Measurements from ENCODE around the gene PRELP.

The PRELP gene

DNA sequence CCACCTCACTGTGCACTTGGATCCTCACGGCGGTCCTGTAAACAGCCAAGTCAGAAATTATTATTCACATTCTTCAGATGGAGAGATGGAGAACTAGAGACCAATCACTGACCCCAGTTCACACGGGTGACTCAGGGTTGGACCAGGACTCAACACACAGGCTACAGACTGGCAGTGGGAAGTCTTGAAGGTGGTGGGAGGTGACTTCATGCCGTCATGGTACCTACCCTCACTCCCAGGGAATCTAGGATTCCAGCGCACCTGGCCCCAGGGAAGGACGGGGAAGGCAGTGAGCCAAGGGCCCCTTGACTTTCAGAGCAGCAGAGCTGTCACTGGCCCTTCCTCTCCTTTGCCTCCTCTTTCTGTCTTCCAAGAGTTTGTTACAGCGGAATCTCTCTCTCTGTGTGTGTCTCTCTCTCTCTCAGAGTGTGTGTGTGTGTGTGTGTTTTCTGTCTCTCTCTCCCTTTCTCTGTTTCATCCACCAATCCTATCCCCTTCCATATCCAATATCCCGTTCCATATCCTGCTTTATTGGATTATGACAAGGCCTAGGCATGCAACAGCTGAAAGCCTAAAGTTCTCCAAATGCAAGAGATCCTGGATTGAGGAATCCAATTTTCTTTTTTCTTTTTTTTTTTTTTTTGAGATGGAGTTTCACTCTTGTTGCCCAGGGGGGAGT lies 30.1 kb downstream of the PRELP start (continued):
- TF ChIP-seq ISL1 (CRISPR knock-in tag; IDR thresholded peaks at IDR 0.05) (no peak), ARNTL (CRISPR knock-in tag; IDR thresholded peaks at IDR 0.05; ENCODE audit: borderline replicate concordance, low read depth) (no peak), ZNF565 (CRISPR knock-in tag; conservative IDR thresholded peaks at IDR 0.05; ENCODE audit: low read depth) (no peak), PPARA (CRISPR knock-in tag; IDR thresholded peaks at IDR 0.05; ENCODE audit: borderline replicate concordance) (no peak), ZNF70 (CRISPR knock-in tag; IDR thresholded peaks at IDR 0.05) (no peak)

DNA sequence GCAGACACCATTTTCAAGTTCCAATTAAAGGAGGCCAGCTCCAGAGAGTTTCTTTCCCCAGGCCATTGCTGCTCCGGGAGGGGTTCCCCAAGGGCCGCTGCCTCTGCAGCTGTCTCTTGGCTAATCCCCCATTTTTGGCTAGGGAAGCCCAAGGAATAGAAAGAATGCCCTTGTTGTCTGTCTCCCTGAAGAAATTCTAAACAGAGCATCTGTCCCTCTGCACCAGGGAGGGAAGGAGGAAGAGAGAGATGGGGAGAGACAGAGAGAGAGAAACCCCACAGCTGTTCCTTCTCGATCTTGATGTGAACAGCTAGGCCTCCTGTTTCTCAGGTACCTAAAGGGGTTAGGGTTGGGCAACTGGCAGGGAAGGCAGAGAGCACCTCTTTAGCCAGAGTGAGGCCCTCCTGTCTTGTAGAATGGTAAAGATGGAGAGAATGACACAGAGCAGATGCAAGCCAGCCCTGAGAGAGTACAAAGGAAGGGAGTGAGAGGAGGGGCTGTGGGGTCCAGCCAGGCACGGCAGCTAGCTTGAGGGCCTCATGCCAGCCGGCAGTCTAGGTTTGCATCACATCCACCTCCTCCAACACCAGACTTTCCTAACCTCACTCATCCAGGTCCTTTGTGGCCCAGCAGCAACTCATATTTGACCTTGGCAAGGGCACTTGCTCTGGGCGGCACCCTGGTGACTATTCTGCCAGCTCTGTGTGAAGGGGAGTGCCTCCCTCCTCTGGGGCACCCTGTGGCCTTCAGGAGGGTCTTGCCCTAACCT lies 31.4 kb downstream of the PRELP start:
- peak; percentile 66 for ATAC-seq
- TF ChIP-seq, protein P1, sequence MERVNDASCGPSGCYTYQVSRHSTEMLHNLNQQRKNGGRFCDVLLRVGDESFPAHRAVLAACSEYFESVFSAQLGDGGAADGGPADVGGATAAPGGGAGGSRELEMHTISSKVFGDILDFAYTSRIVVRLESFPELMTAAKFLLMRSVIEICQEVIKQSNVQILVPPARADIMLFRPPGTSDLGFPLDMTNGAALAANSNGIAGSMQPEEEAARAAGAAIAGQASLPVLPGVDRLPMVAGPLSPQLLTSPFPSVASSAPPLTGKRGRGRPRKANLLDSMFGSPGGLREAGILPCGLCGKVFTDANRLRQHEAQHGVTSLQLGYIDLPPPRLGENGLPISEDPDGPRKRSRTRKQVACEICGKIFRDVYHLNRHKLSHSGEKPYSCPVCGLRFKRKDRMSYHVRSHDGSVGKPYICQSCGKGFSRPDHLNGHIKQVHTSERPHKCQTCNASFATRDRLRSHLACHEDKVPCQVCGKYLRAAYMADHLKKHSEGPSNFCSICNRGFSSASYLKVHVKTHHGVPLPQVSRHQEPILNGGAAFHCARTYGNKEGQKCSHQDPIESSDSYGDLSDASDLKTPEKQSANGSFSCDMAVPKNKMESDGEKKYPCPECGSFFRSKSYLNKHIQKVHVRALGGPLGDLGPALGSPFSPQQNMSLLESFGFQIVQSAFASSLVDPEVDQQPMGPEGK (CRISPR knock-in tag; IDR thresholded peaks at IDR 0.05; ENCODE audit: borderline replicate concordance) = no peak
- TF ChIP-seq SNAI2 (CRISPR knock-in tag; IDR thresholded peaks at IDR 0.05) (no peak), ZNF70 (CRISPR knock-in tag; IDR thresholded peaks at IDR 0.05) (no peak), TOX (CRISPR knock-in tag; IDR thresholded peaks at IDR 0.05; ENCODE audit: borderline replicate concordance) (no peak), ZFP3 (CRISPR knock-in tag; IDR thresholded peaks at IDR 0.05) (no peak), TCF4 (CRISPR knock-in tag; IDR thresholded peaks at IDR 0.05; ENCODE audit: borderline replicate concordance) (no peak)

DNA sequence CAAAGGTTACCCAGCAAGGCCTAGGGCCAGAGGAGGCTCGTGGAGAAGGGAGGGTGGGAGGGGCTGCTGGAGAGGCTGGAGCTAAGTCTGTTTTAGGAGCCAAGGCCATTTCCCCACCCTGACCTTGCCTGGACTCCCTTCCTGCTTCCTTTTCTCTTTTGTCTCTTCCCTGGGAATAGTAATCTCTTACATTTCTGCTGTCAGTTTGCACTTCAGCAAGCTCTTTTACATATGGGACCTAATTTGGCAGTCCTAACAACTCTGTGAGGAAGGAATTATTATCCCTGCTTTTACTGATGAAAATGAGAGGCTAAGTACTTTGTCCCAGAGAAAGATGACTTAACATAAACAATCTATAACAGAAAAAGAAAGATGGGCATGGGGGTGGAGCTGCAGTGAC lies 32.2 kb downstream of the PRELP start:
- ATAC-seq = no peak
- no peak for TF ChIP-seq ARNTL (CRISPR knock-in tag; IDR thresholded peaks at IDR 0.05; ENCODE audit: borderline replicate concordance, low read depth)

DNA sequence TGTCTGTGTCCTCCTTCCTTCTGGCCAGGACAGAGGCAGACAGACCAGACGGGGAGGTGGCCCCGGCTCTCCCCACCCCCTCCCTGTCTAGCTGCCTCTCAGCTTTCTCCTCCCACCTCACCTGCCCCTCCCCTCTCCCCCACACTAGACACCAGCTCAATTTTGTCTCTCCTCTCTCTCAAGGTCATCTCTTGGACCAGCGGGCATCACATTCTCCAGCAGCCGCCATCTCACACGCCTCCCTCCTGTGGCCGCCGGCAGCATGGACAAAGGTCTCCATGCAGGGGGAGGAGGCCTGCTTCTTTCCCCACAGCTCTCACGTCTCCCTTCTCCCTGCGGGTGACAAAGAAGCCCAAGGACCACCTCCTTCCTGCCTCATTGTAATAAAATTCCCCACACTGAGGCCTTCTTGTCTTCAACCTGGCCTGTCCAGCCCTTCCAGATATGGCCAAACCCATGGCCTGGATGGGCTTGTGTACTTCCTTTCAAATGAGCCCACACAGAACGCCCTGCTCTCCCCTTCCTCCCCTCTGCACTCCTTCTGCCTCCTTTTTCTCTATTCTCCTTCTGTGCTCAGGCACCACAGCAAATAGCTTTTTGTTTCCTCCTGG lies 33.0 kb downstream of the PRELP start:
- no peak for ATAC-seq
- TF ChIP-seq, protein P2, sequence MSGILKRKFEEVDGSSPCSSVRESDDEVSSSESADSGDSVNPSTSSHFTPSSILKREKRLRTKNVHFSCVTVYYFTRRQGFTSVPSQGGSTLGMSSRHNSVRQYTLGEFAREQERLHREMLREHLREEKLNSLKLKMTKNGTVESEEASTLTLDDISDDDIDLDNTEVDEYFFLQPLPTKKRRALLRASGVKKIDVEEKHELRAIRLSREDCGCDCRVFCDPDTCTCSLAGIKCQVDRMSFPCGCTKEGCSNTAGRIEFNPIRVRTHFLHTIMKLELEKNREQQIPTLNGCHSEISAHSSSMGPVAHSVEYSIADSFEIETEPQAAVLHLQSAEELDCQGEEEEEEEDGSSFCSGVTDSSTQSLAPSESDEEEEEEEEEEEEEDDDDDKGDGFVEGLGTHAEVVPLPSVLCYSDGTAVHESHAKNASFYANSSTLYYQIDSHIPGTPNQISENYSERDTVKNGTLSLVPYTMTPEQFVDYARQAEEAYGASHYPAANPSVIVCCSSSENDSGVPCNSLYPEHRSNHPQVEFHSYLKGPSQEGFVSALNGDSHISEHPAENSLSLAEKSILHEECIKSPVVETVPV (CRISPR knock-in tag; IDR thresholded peaks at IDR 0.05) = no peak
- no peak for TF ChIP-seq CSDC2 (CRISPR knock-in tag; IDR thresholded peaks at IDR 0.05)
- no peak for TF ChIP-seq GLIS3 (CRISPR knock-in tag; IDR thresholded peaks at IDR 0.05)
- no peak for TF ChIP-seq BACH2 (CRISPR knock-in tag; IDR thresholded peaks at IDR 0.05; ENCODE audit: borderline replicate concordance)
- TF ChIP-seq, protein P3, sequence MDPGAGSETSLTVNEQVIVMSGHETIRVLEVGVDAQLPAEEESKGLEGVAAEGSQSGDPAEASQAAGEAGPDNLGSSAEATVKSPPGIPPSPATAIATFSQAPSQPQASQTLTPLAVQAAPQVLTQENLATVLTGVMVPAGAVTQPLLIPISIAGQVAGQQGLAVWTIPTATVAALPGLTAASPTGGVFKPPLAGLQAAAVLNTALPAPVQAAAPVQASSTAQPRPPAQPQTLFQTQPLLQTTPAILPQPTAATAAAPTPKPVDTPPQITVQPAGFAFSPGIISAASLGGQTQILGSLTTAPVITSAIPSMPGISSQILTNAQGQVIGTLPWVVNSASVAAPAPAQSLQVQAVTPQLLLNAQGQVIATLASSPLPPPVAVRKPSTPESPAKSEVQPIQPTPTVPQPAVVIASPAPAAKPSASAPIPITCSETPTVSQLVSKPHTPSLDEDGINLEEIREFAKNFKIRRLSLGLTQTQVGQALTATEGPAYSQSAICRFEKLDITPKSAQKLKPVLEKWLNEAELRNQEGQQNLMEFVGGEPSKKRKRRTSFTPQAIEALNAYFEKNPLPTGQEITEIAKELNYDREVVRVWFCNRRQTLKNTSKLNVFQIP (CRISPR knock-in tag; IDR thresholded peaks at IDR 0.05; ENCODE audit: borderline replicate concordance, low read depth) = no peak
- TF ChIP-seq, protein P1 (CRISPR knock-in tag; IDR thresholded peaks at IDR 0.05; ENCODE audit: borderline replicate concordance) = no peak
- no peak for TF ChIP-seq ZNF70 (CRISPR knock-in tag; IDR thresholded peaks at IDR 0.05)
- no peak for TF ChIP-seq RARB (CRISPR knock-in tag; IDR thresholded peaks at IDR 0.05)
- TF ChIP-seq SNAI2 (CRISPR knock-in tag; IDR thresholded peaks at IDR 0.05) = no peak
- TF ChIP-seq, protein P4, sequence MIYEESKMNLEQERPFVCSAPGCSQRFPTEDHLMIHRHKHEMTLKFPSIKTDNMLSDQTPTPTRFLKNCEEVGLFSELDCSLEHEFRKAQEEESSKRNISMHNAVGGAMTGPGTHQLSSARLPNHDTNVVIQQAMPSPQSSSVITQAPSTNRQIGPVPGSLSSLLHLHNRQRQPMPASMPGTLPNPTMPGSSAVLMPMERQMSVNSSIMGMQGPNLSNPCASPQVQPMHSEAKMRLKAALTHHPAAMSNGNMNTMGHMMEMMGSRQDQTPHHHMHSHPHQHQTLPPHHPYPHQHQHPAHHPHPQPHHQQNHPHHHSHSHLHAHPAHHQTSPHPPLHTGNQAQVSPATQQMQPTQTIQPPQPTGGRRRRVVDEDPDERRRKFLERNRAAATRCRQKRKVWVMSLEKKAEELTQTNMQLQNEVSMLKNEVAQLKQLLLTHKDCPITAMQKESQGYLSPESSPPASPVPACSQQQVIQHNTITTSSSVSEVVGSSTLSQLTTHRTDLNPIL (CRISPR knock-in tag; IDR thresholded peaks at IDR 0.05; ENCODE audit: low read depth) = no peak
- TF ChIP-seq ZNF8 (CRISPR knock-in tag; IDR thresholded peaks at IDR 0.05) = no peak
- no peak for TF ChIP-seq ARNTL (CRISPR knock-in tag; IDR thresholded peaks at IDR 0.05; ENCODE audit: borderline replicate concordance, low read depth)
- no peak for TF ChIP-seq ISL1 (CRISPR knock-in tag; IDR thresholded peaks at IDR 0.05)
- TF ChIP-seq, protein P5, sequence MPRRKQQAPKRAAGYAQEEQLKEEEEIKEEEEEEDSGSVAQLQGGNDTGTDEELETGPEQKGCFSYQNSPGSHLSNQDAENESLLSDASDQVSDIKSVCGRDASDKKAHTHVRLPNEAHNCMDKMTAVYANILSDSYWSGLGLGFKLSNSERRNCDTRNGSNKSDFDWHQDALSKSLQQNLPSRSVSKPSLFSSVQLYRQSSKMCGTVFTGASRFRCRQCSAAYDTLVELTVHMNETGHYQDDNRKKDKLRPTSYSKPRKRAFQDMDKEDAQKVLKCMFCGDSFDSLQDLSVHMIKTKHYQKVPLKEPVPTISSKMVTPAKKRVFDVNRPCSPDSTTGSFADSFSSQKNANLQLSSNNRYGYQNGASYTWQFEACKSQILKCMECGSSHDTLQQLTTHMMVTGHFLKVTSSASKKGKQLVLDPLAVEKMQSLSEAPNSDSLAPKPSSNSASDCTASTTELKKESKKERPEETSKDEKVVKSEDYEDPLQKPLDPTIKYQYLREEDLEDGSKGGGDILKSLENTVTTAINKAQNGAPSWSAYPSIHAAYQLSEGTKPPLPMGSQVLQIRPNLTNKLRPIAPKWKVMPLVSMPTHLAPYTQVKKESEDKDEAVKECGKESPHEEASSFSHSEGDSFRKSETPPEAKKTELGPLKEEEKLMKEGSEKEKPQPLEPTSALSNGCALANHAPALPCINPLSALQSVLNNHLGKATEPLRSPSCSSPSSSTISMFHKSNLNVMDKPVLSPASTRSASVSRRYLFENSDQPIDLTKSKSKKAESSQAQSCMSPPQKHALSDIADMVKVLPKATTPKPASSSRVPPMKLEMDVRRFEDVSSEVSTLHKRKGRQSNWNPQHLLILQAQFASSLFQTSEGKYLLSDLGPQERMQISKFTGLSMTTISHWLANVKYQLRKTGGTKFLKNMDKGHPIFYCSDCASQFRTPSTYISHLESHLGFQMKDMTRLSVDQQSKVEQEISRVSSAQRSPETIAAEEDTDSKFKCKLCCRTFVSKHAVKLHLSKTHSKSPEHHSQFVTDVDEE (CRISPR knock-in tag; IDR thresholded peaks at IDR 0.05) = no peak
- TF ChIP-seq TOX (CRISPR knock-in tag; IDR thresholded peaks at IDR 0.05; ENCODE audit: borderline replicate concordance) = no peak
- no peak for TF ChIP-seq ESRRG (CRISPR knock-in tag; IDR thresholded peaks at IDR 0.05)
- no peak for TF ChIP-seq OSR1 (CRISPR knock-in tag; IDR thresholded peaks at IDR 0.05)
- no peak for TF ChIP-seq PPARA (CRISPR knock-in tag; IDR thresholded peaks at IDR 0.05; ENCODE audit: borderline replicate concordance)

All from SK-N-SH treated with all-trans-retinoic acid at 6 μM for 48 hours (cell line).